Stimulated activated CD4-positive, alpha-beta T cell treated with anti-CD3 and anti-CD28 coated beads, Interleukin-4, amount 100 ng/mL, for 48 hours (primary cell): ENCODE data around the gene RAB11FIP5.
A peak's percentile ranks its signal among the peaks of the same experiment; 100 is the strongest.

Experiments
- DNase-seq, 2 donors: peaks; one replicate each; pipeline ENCODE4 v3.0.0-alpha.2; 2020; ENCODE audit warnings: low read depth in 2 of 2

Gene RAB11FIP5

DNA sequence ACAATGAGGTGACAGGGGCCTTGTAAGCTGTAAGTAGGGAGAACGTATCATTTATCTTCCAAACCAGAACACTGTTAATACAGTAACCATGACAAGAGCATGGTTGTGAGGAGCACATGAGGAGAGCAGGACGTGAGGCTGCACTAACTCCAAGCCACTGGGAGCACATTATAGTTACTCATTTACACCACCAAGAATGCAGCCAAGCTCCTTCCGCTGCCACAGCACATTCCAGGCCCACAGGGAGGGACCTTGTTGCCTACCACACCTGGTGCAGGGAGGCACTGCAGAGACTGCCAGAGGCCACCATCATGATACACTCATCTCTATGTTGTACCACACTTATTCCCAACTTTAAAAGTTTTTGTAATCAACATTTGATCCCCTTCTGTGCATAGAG lies 27.8 kb downstream of the RAB11FIP5 start:
- no peak for DNase-seq

DNA sequence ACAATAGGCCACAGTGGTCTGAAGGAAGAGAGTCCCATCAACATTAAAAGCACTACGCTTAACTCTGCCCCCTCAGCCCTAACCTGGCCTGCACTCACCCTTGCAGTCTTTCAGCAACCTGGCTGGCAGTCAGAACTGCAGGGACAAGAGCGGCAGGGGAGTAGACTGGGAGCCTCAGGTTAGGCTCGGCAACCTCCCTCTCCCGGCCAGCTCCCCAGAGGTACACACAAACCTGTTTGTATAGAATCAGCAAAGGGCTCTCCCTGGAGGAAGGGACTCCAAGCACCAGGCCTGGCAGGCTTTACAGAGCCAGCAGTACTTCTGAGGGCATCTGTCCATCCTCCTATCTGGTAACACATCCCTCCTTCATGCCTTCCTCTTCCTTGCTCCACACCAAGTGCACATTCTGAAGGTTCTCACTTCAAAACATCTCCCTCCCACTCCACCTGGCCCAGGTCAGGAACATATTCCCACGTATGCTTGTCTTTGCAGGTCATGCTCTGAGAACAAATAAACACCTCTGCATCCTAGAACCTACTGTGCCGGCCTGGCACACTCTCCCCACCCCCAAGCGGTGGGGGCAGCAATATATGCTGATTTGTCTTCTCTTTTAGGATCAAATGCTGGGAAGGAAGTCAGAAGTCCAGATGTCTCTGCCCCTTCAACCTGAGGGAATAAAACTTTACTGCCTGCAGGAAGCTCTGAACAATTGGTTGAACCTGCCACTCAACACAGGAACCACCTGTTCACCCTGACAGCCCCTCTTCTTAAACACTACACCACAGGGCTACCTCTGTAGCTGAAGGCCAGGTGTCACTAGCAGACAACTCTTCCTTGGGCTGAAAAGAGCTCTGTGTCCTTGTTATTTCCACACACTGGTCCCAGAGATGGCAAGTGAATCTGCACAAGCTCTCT lies 28.6 kb downstream of the RAB11FIP5 start:
- no peak for DNase-seq

DNA sequence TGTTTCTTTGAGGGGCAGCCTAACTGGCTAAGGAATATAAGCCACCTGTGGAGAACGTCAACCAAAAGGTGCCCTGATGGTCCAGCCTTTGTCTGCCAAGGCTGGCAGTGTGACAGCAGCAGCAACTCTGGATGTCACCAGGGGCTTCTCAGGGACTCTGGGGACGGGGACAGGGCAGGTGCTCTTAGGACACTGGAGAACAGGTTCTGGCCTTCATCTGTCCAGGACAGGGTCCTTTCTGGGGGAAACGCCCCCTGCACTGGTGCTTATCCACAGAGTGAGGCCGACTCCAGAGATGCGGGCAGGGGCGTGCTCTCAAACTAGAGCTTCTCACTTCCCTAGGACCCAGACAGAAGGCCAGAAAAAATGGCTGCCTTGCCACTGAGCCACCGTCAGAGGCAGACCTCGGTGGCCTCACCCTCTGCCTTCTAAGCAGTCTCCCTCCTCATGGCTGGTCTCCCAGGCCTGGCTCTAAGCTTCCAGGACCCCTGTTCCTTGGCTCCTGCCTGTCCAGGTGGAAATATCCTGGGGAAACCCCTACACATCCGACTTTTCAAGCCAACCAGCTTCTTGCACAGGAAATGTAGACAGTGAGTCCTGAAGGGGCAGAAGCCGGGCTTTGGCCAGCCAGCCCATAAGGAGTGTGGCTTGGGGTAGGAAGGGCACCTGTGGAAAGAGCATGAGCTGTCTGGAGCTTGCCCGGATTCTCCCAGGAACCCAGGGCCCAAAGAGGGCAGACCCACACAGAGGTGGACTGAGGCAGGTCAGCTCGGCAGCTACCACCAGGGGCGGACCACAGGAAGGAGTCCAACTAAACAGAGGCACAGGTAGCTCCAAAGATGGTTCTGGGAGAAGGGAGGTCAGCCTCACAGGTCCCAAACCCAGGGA lies 30.0 kb downstream of the RAB11FIP5 start:
- no peak for DNase-seq

DNA sequence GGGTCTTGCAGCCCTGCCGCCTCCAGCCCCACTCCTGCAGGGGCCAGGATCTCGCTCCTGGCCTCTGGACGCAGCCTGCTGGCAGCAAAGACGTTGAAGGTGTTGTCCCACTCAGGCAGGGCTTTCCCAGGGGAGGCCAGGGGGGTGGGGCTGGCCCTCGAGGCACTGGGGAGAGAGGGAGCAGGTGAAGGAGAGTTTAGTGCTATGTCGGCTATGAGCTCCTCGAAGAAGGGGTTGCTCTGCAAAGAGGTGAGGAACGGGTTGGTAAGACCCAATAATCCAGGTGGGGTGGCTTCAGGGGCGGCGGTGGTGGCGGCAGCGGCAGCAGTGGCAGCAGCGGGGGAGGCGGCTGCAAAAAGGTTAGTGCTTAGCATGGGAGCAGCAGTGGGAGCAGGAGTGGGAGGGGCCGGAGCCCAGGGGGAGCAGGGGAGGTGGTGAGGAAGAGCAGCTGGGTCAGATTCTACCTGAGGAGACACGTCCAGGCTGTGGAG lies 31.5 kb downstream of the RAB11FIP5 start:
- no peak for DNase-seq

DNA sequence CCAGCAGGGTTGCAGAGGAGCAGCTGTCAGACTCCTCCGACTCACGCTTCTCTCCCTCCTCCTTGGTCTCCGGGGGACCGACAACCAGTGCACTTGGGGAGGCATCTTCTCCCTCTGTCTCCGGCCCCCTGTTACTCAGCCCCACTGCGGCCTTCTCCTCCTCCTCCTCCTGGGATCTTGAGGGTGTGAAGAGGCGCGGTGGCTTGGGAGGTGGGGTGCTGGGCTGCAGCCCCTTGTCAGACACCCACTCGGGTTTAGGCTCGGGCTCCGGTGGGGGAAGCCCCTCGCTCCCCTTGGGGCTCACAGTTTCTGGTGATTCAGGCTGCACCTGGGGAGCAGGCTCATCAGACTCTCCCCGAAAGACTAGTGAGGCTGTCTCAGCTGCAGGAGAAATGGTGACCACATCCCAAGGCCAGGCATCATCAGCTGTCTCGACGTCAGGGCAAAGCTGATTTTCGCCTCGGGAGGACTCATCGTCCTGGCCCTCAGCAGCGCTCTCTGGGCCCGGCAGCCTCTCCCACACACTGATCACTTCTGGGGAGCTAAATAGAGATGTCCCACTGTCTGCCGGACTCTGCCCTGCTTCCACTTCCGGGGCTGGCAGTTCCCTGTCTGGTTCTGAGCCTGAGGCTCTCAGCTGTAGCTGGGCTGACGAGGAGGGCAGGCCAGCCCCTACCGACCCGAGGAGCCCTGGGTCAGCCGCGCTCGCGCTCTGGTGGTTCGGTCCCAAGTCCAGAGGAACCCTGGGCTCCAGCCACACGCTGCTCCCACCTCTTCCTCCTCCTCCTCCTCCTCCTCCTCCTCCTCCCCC lies 32.2 kb downstream of the RAB11FIP5 start:
- DNase-seq, result no peak

DNA sequence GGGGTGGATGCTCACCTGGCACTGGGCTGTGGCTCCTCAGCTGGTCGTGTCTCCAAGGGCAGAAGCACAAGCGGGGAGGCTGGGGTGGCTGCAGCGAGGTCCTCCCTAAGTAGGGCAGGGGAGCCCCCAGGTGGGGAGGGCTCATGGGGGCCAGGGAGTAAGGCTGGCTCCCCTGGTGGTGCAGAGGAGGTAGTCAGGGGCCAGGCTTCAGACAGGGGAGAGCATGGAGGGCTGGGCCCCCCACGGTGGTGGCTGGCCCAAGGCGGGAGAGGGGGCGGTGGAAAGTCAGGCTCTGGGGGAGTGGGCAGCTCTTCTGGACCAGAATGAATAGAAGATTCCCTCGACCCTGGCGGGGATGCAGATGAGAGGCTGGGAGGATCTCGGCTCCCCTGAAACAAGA lies 33.1 kb downstream of the RAB11FIP5 start:
- DNase-seq, result no peak

DNA sequence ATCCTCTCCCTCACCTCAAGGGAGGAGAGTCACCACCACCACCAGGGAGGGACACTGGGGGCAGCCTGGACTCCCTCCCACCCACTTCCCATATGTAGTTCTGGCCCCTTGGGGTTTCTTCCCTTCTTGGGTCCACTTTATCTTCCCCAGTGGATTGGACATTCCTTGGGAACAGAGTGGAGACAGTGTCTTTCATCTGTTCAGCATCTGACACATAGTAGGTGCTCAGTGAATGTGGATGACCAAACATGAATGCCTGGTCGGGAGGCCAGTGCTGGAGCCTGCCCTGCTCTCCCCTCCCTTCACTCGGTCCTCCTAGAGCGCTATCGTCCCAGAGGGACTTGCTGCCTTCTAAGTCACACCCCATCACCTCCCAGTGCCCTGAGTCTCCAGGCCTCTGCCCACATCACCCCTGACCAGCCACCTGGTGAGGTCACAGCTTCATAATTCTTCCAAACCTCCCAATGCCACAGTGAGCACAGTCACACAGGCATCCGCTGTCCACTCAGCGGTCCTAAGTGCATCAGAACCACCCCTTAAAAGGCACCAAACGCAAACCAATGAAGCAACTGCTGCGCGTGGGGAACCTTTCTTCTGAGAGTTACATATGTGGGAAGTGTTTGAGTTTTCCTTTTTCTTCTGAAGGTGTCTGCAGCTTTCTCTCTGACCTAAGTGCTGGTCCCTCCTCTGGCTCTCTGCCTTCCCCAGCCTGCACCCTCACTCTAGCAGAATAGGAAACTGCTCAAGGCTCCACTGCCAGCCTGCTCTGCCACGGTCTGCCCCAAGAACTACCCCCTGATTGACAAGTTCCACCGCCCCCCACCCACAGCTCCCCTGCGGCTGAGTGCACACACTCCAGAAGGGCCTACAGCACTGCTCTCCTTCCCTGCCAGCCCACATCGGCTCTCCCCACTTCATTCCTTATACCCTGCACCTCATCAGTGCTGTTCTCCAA lies 34.0 kb downstream of the RAB11FIP5 start:
- DNase-seq, result no peak

DNA sequence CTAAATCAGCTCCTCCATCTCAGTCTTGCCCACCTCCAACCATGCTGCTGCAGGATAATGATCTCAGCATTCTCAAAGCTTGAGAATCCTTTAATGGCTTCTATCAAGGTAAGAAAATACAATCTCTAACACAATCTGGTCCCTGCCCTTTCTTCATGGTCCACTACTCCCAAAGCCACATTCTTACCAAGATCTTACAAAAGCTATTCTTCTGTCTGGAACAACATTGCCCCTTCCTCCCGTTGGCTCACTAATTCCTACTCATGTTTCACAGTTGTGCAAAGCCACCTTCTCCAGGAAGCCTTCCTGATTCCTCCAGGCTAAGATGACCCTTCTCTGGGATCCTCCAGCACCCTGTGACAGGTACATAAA lies 35.3 kb downstream of the RAB11FIP5 start:
- DNase-seq, result no peak

DNA sequence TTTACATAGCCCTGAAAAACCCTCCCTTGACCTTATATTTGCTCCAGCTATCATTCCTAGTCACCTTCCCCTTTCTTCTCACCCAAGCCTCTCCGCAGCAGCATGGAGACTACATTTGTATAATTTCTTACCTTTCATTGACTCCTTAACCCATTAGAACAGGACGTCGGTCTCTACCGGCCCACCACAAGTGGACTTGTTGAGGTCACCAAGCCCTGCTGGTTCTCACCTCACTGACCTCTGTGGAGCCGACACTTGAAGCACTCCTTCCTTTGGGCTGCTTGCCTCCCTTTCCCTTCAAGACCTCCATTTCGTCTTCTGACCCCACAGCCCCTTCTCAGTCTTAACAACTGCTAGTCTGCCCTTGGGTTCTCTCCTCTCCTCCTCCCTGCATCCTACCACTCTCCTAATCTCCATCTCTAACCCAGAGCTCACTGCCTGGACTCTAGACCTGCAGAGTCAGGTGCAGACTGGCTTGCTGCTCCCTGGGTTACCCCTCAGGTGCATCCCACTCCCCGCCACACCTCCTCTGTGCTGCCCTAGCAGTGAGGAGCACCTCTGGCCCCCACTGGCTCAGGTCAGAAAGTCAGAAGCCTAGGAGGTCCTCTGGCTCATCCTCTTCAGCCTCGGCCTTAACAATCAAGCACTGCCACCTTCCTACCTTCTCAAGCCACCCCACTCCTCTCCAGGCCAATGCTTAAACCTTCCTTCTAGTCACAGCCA lies 35.9 kb downstream of the RAB11FIP5 start:
- DNase-seq, result no peak

DNA sequence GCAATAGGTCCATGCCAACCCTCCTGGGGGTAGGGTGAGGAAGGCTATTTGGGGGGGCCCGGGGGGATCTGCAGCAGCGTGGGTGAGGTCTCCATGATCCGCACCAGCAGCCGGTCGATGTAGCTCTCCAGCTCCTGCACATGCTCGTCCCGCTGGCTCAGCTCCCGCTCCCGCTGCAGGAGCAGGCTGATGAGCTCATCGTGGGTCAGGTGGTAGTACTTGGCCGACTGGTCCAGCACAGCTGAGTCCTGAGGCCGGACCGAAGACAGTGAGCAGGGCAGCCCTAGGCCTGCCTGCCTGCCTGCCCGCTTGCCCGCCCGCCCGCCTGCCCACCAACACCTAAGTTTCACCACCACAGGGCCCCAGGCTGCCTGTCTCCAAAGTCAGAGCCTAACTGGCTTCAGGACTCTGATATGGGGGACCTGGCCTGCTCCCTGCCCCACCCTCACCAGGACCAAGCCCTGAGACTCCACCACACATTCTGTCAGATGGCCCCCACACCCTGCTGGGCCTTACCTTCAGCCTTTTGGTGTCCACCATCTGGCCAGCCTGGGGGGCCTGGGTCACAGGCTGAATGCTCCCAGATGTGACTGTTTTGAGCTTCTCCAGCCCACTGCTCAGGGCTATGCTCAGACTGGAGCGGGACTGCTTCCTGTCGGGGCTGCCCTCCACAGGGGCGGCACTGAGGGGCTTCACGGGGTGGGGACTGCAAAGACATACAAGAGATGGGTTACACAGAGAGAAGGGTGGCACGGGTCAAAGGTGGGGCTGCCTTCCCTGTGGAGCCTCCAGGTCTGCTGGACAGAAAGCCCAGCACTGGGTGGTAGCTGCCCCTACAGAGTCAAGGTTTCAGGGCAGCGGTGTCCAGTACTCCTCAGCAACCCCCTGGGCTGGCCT lies 37.0 kb downstream of the RAB11FIP5 start:
- DNase-seq, result no peak

DNA sequence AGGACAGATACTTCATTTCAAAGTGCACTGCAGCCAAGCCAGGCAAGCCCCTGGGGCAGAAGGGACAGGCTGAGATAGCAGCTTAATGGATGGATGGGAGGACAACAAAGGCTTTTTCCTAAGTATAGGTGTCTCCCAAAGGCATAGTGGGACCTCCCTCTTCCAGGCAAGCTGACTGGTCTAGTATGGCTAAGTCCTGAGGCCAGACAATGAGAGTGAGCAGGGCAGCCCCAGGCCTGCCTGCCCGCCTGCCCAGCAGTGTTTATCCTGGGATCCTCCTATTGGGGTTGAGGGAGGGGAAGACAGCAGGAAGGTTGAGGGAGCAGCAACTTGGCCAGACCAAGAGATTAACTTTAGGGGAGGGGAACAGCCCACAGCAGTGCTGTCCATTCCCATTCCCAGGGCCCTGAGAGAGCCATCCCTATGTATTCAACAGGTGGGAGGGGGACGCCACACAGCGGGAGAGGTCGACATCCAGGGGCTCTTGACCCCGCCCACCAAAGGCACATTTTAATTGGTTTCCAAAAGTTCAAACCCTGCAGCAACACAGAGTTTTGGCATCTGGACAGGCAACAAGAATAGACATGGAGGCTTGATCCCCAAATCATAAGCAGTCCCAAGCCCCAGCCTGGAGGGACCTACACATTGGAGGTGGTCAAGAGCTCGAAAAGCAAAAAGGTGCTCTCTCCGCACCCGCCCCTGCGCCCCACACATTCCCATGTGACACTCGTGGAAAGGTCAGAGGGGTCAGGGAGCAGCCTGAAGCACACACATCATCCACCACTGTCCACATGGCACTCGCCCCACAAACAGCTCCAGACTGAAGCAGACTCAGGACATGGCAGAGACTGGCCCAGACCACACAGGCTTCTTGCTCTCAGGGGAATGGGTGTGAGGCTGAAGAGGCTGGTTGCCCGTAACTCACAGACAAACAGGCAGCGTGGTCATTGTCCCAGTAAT lies 38.4 kb downstream of the RAB11FIP5 start:
- no peak for DNase-seq

DNA sequence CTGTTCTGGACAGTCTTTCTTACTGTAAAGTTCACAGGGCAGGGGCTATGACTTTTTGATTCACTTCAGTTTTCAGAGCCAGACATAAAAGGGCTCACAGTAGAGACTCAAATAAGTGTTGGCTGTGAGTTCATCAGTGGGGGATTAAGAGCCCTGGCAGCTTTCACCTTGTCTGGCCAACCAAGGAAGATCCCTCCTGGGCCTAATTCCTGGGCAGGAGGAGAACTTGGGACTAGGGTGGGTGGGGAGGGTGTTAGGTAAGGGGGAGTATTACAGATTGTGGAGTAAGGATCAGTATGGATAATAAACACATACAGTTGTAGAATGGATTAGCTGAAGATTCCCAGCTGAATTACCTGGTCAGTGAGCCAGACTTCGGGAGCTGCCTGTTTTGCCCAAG lies 40.3 kb downstream of the RAB11FIP5 start:
- DNase-seq, result no peak

DNA sequence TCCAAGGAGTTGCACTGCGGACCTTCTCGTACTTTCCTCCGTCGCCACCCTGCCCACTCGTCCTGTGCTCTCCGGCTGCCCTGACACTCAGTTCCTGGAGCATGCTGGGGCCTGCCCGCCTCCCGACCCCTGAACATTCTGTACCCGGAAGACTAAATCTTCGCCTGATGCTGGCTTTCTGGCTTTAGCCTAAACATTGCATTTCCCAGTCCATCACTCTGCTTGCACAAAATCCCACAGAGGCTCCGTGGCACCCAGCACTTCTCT lies 40.7 kb downstream of the RAB11FIP5 start:
- DNase-seq, result no peak

DNA sequence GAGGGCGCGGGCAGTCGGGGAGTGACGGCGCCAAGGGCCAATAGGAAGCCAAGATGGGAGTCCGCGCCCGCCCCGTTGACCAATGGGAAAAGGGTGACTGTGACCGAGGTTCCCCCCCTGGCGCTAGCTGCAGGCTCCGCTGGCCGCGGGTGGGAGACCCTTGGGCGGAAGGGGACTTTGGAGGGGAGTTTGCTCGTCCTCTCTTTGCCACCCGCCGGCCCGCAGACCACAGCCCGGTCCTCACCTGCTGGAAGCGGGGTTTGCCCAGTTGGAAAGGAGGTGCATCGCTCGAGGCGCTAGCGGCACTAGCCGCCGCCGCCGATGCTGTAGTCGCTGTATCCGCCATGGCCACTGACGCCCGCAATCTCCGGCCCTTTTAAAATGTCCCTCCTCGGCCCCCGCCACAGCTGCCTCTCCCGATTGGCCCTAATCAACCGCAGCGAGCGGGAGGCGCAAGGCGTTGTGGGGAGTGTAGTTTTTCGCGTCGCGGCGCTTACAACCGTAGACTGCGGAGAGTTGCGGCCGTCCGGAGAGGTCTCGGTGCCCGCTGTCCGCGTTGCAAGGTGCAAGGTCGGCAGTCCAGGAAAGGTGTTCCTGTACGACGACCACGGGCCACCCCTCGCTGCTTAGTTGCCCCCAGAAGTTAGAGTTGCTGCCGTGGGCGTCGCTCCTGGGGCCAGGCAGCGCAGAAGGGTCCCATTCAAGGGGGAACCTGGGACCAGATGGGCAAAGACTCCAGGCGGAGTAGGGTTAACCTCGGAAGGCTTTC lies 41.2 kb downstream of the RAB11FIP5 start, which contains the start of gene SFXN5:
Gene SFXN5 (minus strand): TSS at position 353 of the 769 bp plus-strand sequence. CDS start 7 bp downstream, at position 346.
- DNase-seq, result peak; percentile 94 to 96

DNA sequence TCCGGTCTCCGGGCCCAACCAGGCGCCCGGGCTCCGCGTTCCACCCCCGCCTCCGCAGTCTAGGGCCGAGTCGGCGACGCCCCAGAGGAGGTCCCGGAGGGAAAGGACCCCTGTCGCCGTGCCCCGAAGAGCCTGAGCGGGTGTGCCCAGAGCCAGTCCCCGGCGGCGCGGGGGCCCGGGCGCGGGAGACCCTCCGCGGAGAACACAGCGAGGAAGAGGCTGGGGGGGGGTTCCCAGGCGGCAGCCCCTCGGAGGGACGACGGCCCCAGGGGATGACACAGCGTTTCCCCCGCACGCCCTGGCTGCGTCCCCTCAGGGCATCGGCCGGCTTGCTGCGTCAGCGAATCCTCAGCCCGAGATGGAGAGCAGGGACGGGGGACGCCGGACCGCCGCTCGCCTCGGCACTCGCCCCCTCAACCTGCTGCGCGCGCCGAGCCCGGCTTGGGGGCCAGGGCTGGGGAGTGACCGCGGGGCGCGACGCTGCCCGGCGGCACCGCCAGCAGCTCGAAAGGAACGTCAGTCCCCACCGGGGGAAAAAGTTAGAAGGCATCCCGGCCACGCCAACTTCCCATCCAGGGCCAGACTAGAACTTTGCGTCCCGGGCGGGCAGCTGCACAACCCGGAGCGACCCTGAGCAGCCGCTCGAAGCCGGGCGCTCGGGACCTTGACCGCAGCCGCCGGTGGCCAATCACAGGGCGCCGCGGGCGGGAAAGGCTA lies 41.9 kb downstream of the RAB11FIP5 start:
- DNase-seq, result peak; percentile 33 to 41

DNA sequence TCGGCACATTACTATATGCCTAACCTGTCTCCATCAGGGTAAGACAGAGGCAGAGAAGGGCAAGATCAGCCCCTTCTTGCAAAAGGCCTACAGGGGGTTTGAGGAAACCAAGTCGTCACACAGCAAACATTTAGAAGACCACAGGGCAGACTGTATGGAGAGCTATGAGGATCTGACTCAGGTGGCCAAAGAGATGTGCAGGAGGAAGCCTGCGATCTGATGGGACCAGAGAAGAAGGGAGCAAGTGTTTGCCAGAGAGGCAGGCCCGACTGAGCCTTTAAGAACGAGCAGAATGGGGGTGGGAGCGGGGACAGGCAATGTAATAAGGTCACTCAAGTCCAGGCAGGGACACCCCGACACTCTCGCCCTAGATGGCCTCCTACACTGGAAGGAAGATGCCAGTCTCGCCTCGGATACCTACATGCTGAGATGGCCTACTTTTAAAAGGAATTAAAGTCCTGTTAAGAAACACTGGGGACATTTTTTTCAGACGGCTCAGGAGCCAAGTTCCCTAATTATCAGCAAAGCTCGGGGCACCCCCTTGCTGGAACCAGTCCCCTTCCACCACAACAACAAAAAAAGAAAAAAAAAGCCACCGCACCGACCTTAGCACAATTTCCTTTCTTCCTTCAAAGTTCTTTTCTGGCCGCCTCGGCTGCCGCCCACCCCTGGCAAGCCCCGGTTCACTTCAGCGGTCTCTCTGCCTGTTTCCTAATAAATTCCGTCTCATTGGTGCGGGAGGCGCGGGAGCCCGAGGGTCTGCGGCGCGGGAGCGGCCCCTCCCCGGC lies 42.7 kb downstream of the RAB11FIP5 start:
- no peak for DNase-seq
